ENCODE data around the gene KMT5C. TPM values are rescaled to one million over a fixed set of nuclear protein-coding genes. Genes with fewer than 3 reads are reported as not detected.
"Not testable (repeated sequence)": the region's sequence is repeated elsewhere in the genome, so short reads cannot be mapped to it uniquely, and the experiment has no call there.

Gene KMT5C
- total RNA-seq, 1 donor from 2014 or later: 32.9 TPM

DNA sequence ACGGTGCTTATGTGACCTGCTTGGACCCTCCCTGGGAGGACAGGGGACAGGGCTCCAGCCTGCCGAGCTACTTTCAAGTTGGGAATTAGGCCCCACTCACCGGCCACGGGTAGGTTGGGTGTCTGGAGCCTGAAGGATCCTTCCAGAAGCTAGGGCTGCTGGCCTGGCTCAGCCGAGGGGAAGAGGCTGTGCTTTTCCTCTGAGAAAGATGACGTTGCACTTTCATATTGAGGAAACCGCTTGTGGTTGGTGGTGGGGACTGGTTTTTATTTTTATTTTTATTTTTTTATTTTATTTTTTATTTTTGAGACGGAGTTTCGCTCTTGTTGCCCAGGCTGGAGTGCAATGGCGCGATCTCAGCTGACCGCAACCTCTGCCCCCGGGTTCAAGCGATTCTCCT is 14.5 kb upstream of the KMT5C start, which contains the start of gene TMEM150B:
Gene TMEM150B (minus strand): TSS at position 170 of the 400 bp plus-strand sequence. CDS start 4,305 bp downstream, outside the sequence.
- Mint-ChIP-seq H3K4me3 (no peak within 1 kb of the TSS), H3K9me3 (no peaks in the 10 kb centered on the region), H3K36me3 (no peaks in the 10 kb centered on the region), H3K4me1 (ENCODE audit: unreplicated experiment) (no peaks in the 10 kb centered on the region), H3K27ac (no peak within 1 kb of the TSS), H3K27me3 (peaks cover 11% of the 10 kb centered on the region)
- TF ChIP-seq, protein P1, sequence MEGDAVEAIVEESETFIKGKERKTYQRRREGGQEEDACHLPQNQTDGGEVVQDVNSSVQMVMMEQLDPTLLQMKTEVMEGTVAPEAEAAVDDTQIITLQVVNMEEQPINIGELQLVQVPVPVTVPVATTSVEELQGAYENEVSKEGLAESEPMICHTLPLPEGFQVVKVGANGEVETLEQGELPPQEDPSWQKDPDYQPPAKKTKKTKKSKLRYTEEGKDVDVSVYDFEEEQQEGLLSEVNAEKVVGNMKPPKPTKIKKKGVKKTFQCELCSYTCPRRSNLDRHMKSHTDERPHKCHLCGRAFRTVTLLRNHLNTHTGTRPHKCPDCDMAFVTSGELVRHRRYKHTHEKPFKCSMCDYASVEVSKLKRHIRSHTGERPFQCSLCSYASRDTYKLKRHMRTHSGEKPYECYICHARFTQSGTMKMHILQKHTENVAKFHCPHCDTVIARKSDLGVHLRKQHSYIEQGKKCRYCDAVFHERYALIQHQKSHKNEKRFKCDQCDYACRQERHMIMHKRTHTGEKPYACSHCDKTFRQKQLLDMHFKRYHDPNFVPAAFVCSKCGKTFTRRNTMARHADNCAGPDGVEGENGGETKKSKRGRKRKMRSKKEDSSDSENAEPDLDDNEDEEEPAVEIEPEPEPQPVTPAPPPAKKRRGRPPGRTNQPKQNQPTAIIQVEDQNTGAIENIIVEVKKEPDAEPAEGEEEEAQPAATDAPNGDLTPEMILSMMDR (conservative IDR thresholded peaks at IDR 0.05): no peak
- no peak for DNase-seq (ENCODE audit: extremely low spot score, unreplicated experiment)

DNA sequence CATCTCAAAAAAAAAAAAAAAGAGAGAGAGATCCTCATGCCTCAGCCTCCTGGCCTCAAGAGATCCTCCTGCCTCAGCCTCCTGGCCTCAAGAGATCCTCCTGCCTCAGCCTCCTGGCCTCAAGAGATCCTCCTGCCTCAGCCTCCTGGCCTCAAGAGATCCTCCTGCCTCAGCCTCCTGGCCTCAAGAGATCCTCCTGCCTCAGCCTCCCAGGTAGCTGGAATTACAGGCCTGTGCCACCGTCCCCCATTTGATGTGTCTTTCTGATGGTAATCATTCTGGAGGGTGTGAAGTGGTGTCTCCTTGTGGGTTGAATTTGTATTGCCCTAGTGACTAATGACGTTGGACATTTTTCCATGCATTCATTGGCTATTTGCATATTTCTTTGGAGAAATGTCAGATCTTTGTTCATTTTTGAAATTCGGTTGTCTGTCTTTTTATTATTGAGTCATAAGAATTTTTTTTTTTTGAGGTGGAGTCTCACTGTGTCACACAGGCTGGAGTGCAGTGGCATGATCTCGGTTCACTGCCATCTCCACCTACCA is 10.8 kb upstream of the KMT5C start:
- H3K9me3 Mint-ChIP-seq; H3K36me3 Mint-ChIP-seq; H3K27ac Mint-ChIP-seq; DNase-seq (ENCODE audit: extremely low spot score, unreplicated experiment); H3K27me3 Mint-ChIP-seq; H3K4me3 Mint-ChIP-seq; H3K4me1 Mint-ChIP-seq (ENCODE audit: unreplicated experiment): not testable (repeated sequence)

DNA sequence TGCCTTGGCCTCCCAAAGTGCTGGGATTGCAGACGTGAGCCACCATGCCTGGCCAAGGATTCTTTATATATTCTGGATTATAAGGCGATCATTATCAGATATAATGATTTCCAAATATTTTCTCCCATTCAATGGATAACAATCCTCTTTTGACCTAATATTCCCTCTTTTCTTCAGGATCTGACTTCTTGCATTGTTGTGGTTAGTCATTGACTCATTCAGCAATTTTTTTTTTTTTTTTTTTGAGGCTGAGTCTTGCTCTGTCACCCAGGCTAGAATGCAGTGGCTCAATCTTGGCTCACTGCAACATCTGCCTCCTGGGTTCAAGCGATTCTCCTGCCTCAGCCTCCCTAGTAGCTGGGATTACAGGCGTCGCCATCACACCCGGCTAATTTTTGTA is 9.9 kb upstream of the KMT5C start:
- H3K27me3 Mint-ChIP-seq; H3K4me3 Mint-ChIP-seq; DNase-seq (ENCODE audit: extremely low spot score, unreplicated experiment); H3K4me1 Mint-ChIP-seq (ENCODE audit: unreplicated experiment); H3K9me3 Mint-ChIP-seq; H3K36me3 Mint-ChIP-seq; H3K27ac Mint-ChIP-seq: not testable (repeated sequence)

DNA sequence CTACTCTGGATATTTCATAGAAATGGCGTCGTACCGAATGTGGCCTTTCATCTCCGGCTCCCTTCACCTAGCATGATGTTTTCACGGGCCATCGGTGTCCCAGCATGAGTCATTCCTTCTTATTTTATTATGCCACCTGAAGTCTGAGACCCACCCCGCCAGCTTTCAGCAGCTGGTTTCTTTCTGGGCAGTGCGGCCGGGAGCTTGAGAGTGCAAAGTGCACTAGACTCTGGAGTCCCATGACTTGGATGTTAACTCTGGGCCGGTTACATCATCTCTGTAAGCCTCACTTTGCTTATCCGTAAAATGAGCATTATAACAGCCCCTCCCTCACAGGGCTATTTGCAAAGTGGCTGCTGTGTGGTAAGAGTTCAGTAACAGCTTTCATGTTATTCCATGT is 5.8 kb upstream of the KMT5C start:
- Mint-ChIP-seq H3K27me3 (peaks cover 8% of the 10 kb centered on the region), H3K4me3 (no peak overlapping the region), H3K36me3 (no peaks in the 10 kb centered on the region), H3K4me1 (ENCODE audit: unreplicated experiment) (peaks cover 5% of the 10 kb centered on the region), H3K9me3 (no peaks in the 10 kb centered on the region), H3K27ac (peak overlapping the region; percentile 54)
- TF ChIP-seq, protein P1 (conservative IDR thresholded peaks at IDR 0.05): no peak
- DNase-seq (ENCODE audit: extremely low spot score, unreplicated experiment): no peak

DNA sequence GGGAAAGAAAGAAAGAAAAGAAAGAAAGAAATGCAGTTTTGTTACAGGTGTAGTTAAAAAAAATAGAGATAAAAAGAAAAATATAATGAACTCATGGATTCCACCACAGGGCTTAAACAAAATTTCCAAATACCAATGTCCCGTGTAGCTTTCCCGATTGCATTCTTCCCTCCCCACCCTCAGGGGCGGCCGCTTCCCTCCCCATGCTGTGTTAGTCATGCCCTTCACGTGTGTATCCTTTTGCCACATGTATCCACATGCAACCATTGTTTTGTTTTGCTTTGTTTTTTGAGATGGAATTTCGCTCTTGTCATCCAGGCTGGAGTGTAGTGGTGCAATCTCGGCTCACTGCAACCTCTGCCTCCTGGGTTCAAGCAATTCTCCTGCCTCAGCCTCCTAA is 3.6 kb upstream of the KMT5C start:
- Mint-ChIP-seq H3K4me1 (ENCODE audit: unreplicated experiment) (peaks cover 10% of the 10 kb centered on the region), H3K4me3 (no peak overlapping the region), H3K9me3 (no peaks in the 10 kb centered on the region), H3K36me3 (peaks cover 4% of the 10 kb centered on the region), H3K27ac (no peak overlapping the region), H3K27me3 (peaks cover 8% of the 10 kb centered on the region)
- DNase-seq (ENCODE audit: extremely low spot score, unreplicated experiment): no peak
- TF ChIP-seq, protein P1 (conservative IDR thresholded peaks at IDR 0.05): no peak

DNA sequence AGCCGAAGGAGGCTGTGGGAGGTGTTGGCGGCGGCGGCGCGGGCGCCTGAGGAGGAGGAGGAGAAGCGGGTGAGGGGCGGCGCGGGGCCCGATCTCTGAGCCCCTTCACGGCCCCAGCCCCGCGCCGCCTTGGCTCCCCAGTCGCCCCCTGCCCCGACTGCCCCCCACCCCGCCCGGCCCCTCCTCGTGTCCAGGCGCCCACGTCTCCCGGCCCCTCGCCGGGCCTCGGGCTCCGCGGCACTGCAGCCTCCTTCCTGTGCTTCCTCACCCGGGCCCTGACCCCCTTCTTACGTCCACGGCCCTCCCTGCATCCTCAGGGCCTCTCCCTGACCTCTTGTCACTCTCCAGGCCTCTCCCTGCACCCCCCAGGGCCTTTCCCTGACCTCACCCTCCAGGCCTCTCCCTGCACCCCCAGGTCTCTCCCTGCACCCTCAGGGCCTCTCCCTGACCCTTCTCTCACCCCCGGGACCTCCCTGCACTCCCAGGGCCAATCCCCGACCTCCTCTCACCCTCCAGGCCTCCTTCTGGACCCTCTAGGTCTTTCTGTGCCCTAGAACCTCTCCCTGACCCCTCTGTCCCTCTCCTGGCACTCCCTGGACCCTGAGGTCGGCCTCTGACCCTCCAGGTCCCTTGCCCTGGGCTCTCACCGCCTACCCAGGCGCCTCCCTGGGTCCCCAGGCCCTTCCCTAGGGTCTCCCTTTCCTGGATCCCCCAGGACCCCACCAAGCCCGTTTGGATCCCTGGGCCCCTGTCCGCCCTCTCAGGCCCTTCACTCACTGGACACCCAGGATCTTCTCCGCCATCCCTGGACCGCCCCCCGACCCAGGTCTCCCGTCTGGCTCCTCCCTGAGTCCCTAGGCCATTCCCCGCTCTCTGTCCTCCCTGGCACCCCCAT is 460 bp downstream of the KMT5C start:
- Mint-ChIP-seq H3K27ac (peak overlapping the region; percentile 100), H3K36me3 (peaks cover 4% of the 10 kb centered on the region), H3K4me3 (peak overlapping the region; percentile 100), H3K9me3 (no peaks in the 10 kb centered on the region), H3K4me1 (ENCODE audit: unreplicated experiment) (peaks cover 13% of the 10 kb centered on the region), H3K27me3 (peaks cover 3% of the 10 kb centered on the region)
- TF ChIP-seq, protein P1 (conservative IDR thresholded peaks at IDR 0.05): no peak
- no peak for DNase-seq (ENCODE audit: extremely low spot score, unreplicated experiment)

All from type B pancreatic cell (in vitro differentiated cells).